ENCODE measurements around the gene RBMS1. TPM values are rescaled to one million over a fixed set of nuclear protein-coding genes. Genes with fewer than 3 reads are reported as not detected.

Gene RBMS1
- 100 to 1,000 TPM in 1 of 2 donors, 10 to 100 TPM in 1; 91.7 to 119 TPM for total RNA-seq
- 100 to 1,000 TPM; 108 to 133 (median 119) TPM for polyA plus RNA-seq (ENCODE audit: insufficient read length in 6 of 6)
- long read RNA-seq, donor 1, full-length matches to known transcripts = 7 of 47 reads
- long read RNA-seq, donor 1, partial matches to known transcripts = 40 of 47 reads
- long read RNA-seq, donor 1, other reads (novel, unspliced or antisense) = 0 of 47 reads
- long read RNA-seq, donor 2, full-length matches to known transcripts = 13 of 29 reads
- long read RNA-seq, donor 2, partial matches to known transcripts = 16 of 29 reads
- long read RNA-seq, donor 2, other reads (novel, unspliced or antisense) = 0 of 29 reads
- long read RNA-seq, donor 3, full-length matches to known transcripts = 7 of 15 reads
- long read RNA-seq, donor 3, partial matches to known transcripts = 8 of 15 reads
- long read RNA-seq, donor 3, other reads (novel, unspliced or antisense) = 0 of 15 reads
- long read RNA-seq, donor 4, full-length matches to known transcripts = 4 of 23 reads
- long read RNA-seq, donor 4, partial matches to known transcripts = 10 of 23 reads
- long read RNA-seq, donor 4, other reads (novel, unspliced or antisense) = 9 of 23 reads
- long read RNA-seq, donor 5, full-length matches to known transcripts = 11 of 17 reads
- long read RNA-seq, donor 5, partial matches to known transcripts = 6 of 17 reads
- long read RNA-seq, donor 5, other reads (novel, unspliced or antisense) = 0 of 17 reads
- long read RNA-seq, donor 6, full-length matches to known transcripts = 8 of 8 reads
- long read RNA-seq, donor 6, partial matches to known transcripts = 0 of 8 reads
- long read RNA-seq, donor 6, other reads (novel, unspliced or antisense) = 0 of 8 reads
- long read RNA-seq, donor 7, full-length matches to known transcripts = 6 of 6 reads
- long read RNA-seq, donor 7, partial matches to known transcripts = 0 of 6 reads
- long read RNA-seq, donor 7, other reads (novel, unspliced or antisense) = 0 of 6 reads
- long read RNA-seq, donor 8, full-length matches to known transcripts = 9 of 9 reads
- long read RNA-seq, donor 8, partial matches to known transcripts = 0 of 9 reads
- long read RNA-seq, donor 8, other reads (novel, unspliced or antisense) = 0 of 9 reads
- long read RNA-seq, donor 9 = 0 reads
- long read RNA-seq, donor 10, full-length matches to known transcripts = 13 of 48 reads
- long read RNA-seq, donor 10, partial matches to known transcripts = 1 of 48 reads
- long read RNA-seq, donor 10, other reads (novel, unspliced or antisense) = 34 of 48 reads
- long read RNA-seq, donor 11, full-length matches to known transcripts = 4 of 4 reads
- long read RNA-seq, donor 11, partial matches to known transcripts = 0 of 4 reads
- long read RNA-seq, donor 11, other reads (novel, unspliced or antisense) = 0 of 4 reads
- long read RNA-seq, donor 12, full-length matches to known transcripts = 6 of 12 reads
- long read RNA-seq, donor 12, partial matches to known transcripts = 6 of 12 reads
- long read RNA-seq, donor 12, other reads (novel, unspliced or antisense) = 0 of 12 reads

GRCh38 chr2:160493227-160494028 lies at the start of gene RBMS1:
RBMS1 (minus strand) TSS chr2:160493807; CDS start chr2:160493363, 444 bp downstream.
- Histone ChIP-seq H3K4me1 (peaks cover 5 to 33% of the 10 kb centered on the region in 2 donors), H3K36me3 (no peaks in the 10 kb centered on the region), H3K27me3 (peaks cover 0 to 33% of the 10 kb centered on the region in 2 donors), H3K9me3 (no peaks in the 10 kb centered on the region), H3K4me3 (peak within 1 kb of the TSS; percentile 66 to 82), H3K27ac (peak within 1 kb of the TSS; percentile 91 to 96)
- ATAC-seq (peak; percentile 80), DNase-seq (peak; percentile 64 to 91 (median 81))
- TF ChIP-seq CTCF (IDR thresholded peaks at IDR 0.05) = no peak
- intact Hi-C loops (cut with DNase I) = no loop called here

GRCh38 chr2:160541745-160542144 lies 48.1 kb upstream of the RBMS1 start:
- Histone ChIP-seq H3K27ac (no peak overlapping the region), H3K9me3 (no peaks in the 10 kb centered on the region), H3K36me3 (no peaks in the 10 kb centered on the region), H3K4me1 (no peaks in the 10 kb centered on the region), H3K4me3 (no peak overlapping the region), H3K27me3 (no peaks in the 10 kb centered on the region)
- DNase-seq = no peak
- no peak for ATAC-seq
- TF ChIP-seq CTCF (IDR thresholded peaks at IDR 0.05) = no peak
- intact Hi-C loops (cut with DNase I) = no loop called here

- no peaks in the 10 kb centered on the region for H3K27me3 ChIP-seq
- no peaks in the 10 kb centered on the region for H3K4me1 ChIP-seq
- intact Hi-C loops (cut with DNase I) = no loop called here
- no peaks in the 10 kb centered on the region for H3K36me3 ChIP-seq
- no peak for TF ChIP-seq CTCF (IDR thresholded peaks at IDR 0.05)
- no peaks in the 10 kb centered on the region for H3K9me3 ChIP-seq
- ATAC-seq (peak; percentile 76), DNase-seq (no peak)
- no peak overlapping the region for H3K27ac ChIP-seq
- H3K4me3 ChIP-seq = no peak overlapping the region
Observed at GRCh38 chr2:160538559-160539355, 45.1 kb upstream of the RBMS1 start.

GRCh38 chr2:160538115-160538514 lies 44.5 kb upstream of the RBMS1 start:
- intact Hi-C loops (cut with DNase I) = no loop called here
- Histone ChIP-seq H3K36me3 (no peaks in the 10 kb centered on the region), H3K27ac (no peak overlapping the region), H3K9me3 (no peaks in the 10 kb centered on the region), H3K4me3 (no peak overlapping the region), H3K4me1 (no peaks in the 10 kb centered on the region), H3K27me3 (no peaks in the 10 kb centered on the region)
- TF ChIP-seq CTCF (IDR thresholded peaks at IDR 0.05) = no peak
- DNase-seq = no peak
- no peak for ATAC-seq

Measured in left lung (tissue), 14 donors.